ENCODE data around the gene SLC35F1.
"Not testable (repeated sequence)": the region's sequence is repeated elsewhere in the genome, so short reads cannot be mapped to it uniquely, and the experiment has no call there.

Gene SLC35F1

GRCh38 chr6:117928833-117929232 lies 21.8 kb downstream of the SLC35F1 start:
- DNase-seq, result no peak

- no peak for DNase-seq
Measured at GRCh38 chr6:117929501-117929900, 22.4 kb downstream of the SLC35F1 start.

GRCh38 chr6:117930645-117931044 lies 23.6 kb downstream of the SLC35F1 start:
- DNase-seq, result no peak

- no peak for DNase-seq
Measured at GRCh38 chr6:117932001-117932400, 24.9 kb downstream of the SLC35F1 start.

GRCh38 chr6:117932676-117933075 lies 25.6 kb downstream of the SLC35F1 start:
- no peak for DNase-seq

GRCh38 chr6:117933471-117933870 lies 26.4 kb downstream of the SLC35F1 start:
- DNase-seq, result no peak

GRCh38 chr6:117938311-117938995 lies 31.4 kb downstream of the SLC35F1 start:
- no peak for DNase-seq

- no peak for DNase-seq
Measured at GRCh38 chr6:117947234-117947633, 40.2 kb downstream of the SLC35F1 start.

GRCh38 chr6:117951783-117952182 lies 44.7 kb downstream of the SLC35F1 start:
- DNase-seq, result no peak

GRCh38 chr6:117955684-117956256 lies 48.7 kb downstream of the SLC35F1 start:
- DNase-seq, result no peak

- DNase-seq, result no peak
Measured at GRCh38 chr6:117956386-117956785, 49.3 kb downstream of the SLC35F1 start.

- DNase-seq, result no peak
Measured at GRCh38 chr6:117958536-117958935, 51.5 kb downstream of the SLC35F1 start.

GRCh38 chr6:117960877-117961276 lies 53.8 kb downstream of the SLC35F1 start:
- no peak for DNase-seq

GRCh38 chr6:117961301-117961700 lies 54.2 kb downstream of the SLC35F1 start:
- no peak for DNase-seq

GRCh38 chr6:117965763-117966162 lies 58.7 kb downstream of the SLC35F1 start:
- not testable (repeated sequence) for DNase-seq

GRCh38 chr6:117971637-117972036 lies 64.6 kb downstream of the SLC35F1 start:
- no peak for DNase-seq

- no peak for DNase-seq
Measured at GRCh38 chr6:117974914-117975627, 68.0 kb downstream of the SLC35F1 start.

GRCh38 chr6:117976030-117976651 lies 69.1 kb downstream of the SLC35F1 start:
- DNase-seq, result no peak

- DNase-seq, result no peak
Measured at GRCh38 chr6:117985916-117986315, 78.9 kb downstream of the SLC35F1 start.

- no peak for DNase-seq
Measured at GRCh38 chr6:117986396-117986795, 79.3 kb downstream of the SLC35F1 start.

- DNase-seq, result no peak
Measured at GRCh38 chr6:117989086-117989485, 82.0 kb downstream of the SLC35F1 start.

- no peak for DNase-seq
Measured at GRCh38 chr6:117990151-117990550, 83.1 kb downstream of the SLC35F1 start.

- no peak for DNase-seq
Measured at GRCh38 chr6:117992856-117993255, 85.8 kb downstream of the SLC35F1 start.

GRCh38 chr6:118012944-118013343 lies 105.9 kb downstream of the SLC35F1 start:
- DNase-seq, result no peak
